CD4-positive, alpha-beta T cell treated with Interleukin-1 beta for 1 hour (primary cell): ENCODE measurements around the gene UVRAG.

Experiments used
- DNase-seq, 2 donors: peaks; one replicate each; pipeline ENCODE4 v3.0.0-alpha.2; 2020 to 2022

UVRAG gene

DNA sequence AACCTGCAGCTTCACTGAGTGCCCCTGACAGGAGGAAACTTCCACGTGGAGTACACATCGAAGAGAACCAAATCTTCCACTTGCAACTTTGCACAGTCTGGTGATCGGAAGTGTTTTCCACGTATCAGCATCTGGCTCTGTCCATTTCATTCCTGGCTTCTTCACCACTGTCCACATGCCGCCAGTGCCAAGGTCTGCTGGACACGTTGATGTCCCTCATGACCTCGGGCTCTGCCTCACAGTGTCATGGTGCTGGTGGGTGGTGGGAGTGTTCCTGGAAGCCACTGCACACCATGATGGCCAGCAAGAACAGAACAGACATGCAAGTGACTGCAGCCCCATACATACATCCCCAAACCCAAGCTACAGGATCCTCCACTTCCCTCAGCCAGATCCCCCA lies 342.9 kb downstream of the UVRAG start:
- no peak for DNase-seq

GRCh38 chr11:76158394-76159302 lies 343.6 kb downstream of the UVRAG start:
- no peak for DNase-seq

GRCh38 chr11:76159303-76159937 lies 344.4 kb downstream of the UVRAG start:
- no peak for DNase-seq

DNA sequence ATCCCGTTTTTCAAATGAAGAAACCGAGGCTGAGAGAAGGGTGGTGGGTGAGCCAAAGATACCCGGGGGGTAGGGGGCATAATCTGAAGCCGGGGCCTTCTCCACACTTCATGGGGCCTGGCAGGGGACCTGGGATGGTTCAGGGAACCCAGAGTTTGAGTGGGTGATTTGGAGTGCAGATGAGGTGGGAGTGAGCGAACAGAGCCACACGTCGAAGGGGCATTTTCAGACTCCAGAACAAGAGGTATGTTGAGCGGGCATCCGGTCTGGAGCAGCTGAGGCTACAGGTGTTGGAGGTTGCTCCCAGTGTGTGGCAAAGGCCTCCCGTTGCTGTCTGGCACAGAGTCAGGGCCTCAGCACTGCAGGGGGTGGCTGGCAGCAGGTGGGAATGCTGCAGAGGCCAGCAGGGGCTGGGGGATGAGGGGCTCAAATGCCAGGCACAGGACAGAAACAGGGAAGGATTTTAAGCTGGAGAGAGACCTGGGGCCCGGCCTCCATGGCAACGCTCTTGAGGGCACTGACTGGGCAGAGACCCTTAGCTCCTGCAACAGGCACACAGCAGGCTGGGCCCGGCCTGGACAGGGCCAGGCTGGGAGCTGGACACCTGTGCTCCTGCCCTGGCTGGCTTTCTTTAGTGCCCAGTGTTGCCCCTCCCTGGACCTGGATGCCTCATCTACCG lies 345.1 kb downstream of the UVRAG start:
- DNase-seq, result no peak

DNA sequence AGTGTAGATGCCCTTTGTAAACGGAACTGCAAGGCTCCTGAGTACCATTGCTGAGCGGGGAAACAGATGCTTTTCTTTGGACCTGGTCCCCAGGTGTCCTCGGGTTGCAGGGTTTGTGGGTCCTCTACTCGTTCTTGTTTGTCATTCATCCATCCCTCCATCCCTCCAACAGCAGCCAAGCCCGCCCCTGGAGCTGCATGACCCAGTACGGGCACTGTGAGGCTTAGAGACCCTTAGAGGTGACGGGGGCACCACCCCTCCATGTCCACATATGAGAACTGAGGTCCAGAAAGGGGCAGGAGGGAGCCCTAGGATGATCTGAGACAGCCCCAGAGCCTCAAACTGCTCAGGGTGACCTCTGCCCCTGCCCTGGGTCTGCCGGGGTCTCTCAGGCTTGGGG lies 345.8 kb downstream of the UVRAG start:
- no peak for DNase-seq

GRCh38 chr11:76161261-76161961 lies 346.4 kb downstream of the UVRAG start:
- peak in 1 of 2 donors; percentile 16 for DNase-seq

DNA sequence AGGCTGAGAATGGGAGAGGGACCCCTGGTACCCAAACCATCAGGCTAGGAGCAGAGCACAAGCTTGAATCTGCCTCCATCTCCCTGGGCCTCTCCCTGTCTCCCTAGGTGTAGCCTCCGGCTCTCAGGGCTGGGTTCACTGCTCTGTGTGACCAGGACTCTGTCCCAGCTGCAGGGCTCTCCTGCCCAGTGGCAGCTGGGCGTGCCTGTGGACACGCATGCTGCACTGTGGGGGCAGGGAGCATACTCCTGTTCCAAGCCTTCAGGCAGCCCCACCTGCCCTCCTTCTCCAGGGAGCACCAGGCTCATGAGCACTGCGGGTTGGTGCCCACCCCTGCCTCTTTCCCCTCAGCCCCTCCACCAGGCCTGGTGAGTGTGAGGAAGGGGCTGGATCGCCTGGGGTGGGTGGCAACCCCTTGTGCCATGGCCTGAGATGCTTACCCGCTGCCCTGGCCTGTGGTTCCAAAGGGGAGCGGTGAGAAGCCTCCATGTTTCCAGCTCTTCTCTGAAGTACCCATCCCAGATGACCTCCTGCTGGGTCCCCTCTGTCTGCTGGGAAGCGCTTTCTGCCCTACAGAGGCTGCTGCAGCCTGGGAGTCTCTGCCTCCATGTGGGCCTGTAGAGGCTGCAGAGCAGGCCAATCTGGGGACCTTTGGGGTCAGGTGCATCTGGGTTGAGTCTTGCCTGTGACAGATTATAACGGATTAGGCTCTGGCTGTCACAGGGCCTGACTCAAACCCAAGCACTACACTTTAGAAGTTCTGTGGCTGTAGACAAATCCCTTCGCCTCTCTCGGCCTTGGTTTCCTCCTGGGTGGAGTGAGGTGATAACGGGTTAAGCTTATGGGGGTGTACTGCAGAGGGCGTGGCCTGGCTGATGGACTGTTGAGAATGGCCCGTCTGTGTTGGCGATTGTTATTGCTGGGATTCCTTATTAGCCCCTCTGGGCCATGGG lies 347.6 kb downstream of the UVRAG start:
- DNase-seq, result no peak

DNA sequence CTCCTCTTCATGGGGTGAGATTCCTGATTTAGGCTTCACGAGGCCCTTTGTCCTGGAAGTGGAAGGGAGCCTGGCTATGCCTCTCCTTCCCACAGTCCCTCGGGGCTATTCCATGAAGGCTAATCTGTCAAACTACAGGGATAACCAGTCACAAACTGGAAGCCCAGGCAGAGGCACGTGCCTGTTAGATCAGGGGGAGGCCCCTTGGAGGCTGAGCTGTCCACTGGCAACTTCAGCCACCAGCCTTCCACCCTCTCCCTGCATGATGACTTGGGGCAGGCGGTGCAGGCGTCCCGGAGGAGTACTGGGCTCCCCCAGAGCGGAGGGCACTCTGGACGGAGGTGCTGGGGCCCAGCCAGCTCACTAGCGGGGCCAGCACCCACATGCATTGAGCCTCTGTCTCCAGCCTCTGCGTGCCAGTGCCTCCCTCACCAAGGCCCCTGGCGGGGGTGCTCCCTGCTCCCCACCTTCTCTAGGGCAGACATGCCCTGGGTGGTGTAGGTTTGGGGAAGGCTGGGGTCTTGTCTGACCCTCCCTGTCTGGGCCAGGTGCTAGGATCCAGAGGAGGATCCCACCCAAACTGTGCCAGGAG lies 348.4 kb downstream of the UVRAG start:
- DNase-seq, result no peak

- no peak for DNase-seq
These were observed 349.1 kb downstream of the UVRAG start for GRCh38 chr11:76164081-76164480.

- no peak for DNase-seq
These were observed 350.1 kb downstream of the UVRAG start for GRCh38 chr11:76164861-76165751.

GRCh38 chr11:76166314-76166713 lies 351.3 kb downstream of the UVRAG start:
- DNase-seq, result no peak

DNA sequence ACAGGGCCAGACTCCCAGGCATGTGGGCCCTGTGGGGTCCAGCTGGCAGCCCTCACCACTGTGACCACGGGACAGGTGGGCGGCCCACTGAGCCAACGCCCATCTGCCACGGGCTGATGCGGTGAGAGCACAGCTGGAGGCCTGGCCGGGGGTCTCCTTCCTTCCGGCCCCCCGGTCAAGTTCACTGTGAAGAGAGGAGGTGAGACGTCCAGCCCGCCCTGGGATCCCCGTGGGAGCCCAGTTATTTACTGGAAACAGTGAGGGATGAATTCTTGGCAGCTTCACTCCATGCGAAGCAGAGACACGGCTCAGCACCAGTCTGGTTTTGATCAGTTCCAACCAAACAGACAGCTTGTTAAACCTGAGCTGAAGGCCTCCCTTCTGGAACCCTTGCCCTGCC lies 352.6 kb downstream of the UVRAG start:
- DNase-seq, result no peak

- DNase-seq, result no peak
These were observed 354.5 kb downstream of the UVRAG start for GRCh38 chr11:76169473-76169896.

DNA sequence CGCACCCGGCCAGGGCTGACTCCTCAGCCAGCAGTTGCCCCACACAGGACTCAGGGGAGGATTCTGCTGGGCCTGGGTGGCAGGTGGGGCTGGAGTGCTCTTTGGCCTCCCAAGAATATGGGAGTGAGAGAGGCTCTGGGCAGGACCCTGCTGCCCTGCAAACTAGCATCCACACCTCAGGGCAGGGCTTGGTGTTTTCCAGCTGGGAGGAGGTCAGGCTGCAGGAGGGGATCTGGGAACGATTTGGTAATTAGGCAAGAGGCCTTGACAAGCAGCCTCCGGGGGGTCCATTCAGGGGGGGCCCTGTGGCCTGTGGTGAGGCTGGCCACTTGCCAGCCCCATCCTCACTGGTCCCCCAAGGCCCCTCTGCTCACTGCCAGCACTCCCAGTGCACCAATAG lies 355.5 kb downstream of the UVRAG start:
- no peak for DNase-seq

GRCh38 chr11:76172583-76172982 lies 357.6 kb downstream of the UVRAG start:
- DNase-seq, result no peak

DNA sequence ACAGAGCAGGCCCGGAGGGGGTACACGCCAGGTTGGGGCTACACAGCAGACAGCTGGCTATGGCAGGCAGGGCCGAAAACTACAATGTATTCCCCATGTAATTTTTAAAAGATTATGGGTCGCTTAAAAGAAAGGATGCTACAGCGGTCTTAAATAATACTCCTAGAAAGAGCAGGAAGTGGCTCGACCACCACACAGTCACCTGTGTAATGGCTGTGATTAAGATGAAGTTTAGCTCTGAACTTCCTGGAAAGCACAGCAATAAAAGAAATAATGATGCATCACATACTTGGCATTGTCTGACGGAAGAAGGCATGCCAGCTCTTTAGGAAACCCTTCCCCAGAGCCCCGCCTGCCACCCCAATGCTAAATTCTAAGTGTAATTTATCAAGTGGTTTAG lies 358.7 kb downstream of the UVRAG start:
- DNase-seq, result no peak

DNA sequence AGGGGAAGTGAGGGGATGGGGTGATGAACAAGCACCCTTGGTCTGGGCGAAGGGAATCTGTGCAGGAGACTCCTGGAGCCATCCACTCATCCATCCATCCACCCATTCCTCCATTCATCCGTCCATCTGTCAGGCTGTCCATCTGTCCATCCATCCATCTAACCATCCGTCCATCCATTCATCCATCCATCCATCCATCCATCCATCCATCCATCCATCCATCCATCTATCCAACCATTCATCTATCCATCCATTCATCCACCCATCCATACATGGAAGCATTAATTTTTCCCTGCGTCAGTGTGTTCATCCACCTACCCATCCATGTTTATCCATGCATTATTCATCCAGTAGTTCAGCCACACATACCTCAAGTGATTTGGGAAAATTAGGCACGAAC lies 359.3 kb downstream of the UVRAG start:
- DNase-seq, result no peak

GRCh38 chr11:76175783-76176182 lies 360.8 kb downstream of the UVRAG start:
- no peak for DNase-seq

GRCh38 chr11:76176463-76176862 lies 361.5 kb downstream of the UVRAG start:
- no peak for DNase-seq

DNA sequence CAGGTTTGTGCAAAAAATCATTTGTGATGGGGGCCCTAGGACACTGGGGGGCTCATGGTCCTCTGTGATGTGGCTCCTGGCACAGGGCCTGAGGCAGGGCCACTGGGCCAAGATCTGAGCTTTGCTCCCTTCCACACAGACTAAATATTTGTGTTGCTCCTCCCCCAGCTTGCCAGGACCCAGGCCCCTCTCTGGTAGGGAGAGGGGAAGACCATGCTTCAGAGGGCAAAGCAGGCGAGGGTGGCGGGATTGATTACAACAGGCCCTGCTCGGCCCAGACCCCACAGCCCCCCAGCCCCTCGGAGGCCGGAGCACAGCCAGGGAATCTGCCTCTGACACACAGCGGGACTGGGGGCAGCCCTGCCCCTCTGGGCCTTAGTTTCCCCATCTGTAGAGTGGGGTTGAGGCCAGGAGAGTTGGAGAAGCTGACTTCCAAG lies 362.3 kb downstream of the UVRAG start:
- no peak for DNase-seq
